VCaP (cell line): ENCODE data around the gene GOLGB1.
"Not testable (repeated sequence)": the region's sequence is repeated elsewhere in the genome, so short reads cannot be mapped to it uniquely, and the experiment has no call there.

Source experiments
- H3K27ac ChIP-seq: fragments of 450-650 bp; 2 replicates; pipeline ENCODE4 v1.5.1; 2017
- TF ChIP-seq, protein P1 (sequence below): fragments of 450-650 bp; conservative IDR thresholded peaks from 2 replicates; pipeline ENCODE4 v1.5.1; 2017; ENCODE audit warnings: mild to moderate bottlenecking, moderate library complexity

Gene GOLGB1

DNA sequence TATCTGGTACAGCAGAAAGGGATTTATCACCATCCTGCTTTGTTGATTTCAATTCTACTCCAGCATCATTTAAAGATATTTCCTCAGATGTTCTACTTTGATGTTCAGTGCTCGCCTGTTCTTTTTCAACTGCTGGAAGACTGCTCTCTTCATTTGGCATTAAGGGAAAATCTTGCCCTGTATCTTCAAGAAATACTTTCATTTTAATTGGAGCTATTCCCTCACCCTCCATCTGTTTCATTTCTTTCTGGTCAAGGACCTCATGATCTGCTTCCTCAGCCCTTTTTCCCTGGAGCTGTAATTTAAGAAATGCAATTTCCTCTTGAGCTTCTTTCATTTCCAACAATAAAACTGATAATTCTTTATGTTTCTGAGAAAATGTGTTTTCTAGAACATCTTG, 51.1 kb downstream of the GOLGB1 start:
- no peak overlapping the region for H3K27ac ChIP-seq
- TF ChIP-seq, protein P1, sequence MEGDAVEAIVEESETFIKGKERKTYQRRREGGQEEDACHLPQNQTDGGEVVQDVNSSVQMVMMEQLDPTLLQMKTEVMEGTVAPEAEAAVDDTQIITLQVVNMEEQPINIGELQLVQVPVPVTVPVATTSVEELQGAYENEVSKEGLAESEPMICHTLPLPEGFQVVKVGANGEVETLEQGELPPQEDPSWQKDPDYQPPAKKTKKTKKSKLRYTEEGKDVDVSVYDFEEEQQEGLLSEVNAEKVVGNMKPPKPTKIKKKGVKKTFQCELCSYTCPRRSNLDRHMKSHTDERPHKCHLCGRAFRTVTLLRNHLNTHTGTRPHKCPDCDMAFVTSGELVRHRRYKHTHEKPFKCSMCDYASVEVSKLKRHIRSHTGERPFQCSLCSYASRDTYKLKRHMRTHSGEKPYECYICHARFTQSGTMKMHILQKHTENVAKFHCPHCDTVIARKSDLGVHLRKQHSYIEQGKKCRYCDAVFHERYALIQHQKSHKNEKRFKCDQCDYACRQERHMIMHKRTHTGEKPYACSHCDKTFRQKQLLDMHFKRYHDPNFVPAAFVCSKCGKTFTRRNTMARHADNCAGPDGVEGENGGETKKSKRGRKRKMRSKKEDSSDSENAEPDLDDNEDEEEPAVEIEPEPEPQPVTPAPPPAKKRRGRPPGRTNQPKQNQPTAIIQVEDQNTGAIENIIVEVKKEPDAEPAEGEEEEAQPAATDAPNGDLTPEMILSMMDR, result no peak

DNA sequence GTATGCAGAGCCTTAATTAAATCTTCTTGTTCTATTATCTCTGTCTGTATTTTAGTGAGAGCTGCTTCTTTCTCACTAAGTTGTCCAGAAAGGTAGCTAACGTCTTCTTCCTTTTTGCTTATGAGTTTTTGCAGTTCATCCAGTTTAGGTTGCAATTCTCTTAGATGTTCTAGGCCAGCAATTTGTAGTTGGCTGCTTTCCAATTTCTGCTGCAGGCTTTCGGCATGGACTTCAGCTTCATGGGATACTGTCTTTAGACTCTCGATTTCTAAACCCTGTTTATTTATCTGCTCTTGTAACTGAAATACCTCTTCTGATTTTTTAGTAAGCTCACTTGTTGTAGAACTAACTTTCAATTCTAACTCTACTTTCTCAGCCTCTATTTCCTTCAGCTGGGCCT, 53.4 kb downstream of the GOLGB1 start:
- H3K27ac ChIP-seq, result no peak overlapping the region
- TF ChIP-seq, protein P1, result no peak

DNA sequence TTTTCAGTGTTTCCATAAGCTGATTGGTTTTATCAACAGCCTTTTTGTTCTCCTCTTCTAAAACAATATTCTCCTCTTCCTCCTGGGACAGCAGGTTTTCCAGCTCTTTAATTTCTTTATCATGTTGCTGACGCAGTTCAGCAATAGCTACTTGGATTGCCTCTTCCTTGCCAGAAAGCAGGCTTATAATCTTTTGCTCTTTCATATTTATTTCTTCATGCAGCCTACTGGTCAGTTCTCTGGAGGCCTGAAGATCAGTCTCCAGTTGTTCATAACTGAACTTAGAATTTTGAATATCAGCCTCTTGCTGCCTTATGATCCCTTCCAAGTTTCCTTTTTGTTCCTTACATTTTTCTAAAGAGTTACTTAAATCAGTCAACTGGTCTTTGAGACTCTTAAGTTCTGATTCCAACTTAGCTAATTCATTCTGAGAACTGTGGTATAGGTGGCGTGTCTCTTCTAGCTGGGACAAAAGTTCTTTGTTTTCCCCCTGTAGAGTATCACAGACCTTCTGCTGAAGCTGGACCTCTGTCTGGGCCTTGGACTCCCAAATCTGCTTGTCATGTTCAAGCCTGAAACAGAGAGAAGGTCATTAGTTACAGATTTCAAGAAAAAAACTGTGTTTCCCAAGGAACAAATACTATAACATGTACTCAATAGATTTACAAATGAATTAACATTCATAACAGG, 57.4 kb downstream of the GOLGB1 start:
- TF ChIP-seq, protein P1, result no peak
- H3K27ac ChIP-seq, result no peak overlapping the region

DNA sequence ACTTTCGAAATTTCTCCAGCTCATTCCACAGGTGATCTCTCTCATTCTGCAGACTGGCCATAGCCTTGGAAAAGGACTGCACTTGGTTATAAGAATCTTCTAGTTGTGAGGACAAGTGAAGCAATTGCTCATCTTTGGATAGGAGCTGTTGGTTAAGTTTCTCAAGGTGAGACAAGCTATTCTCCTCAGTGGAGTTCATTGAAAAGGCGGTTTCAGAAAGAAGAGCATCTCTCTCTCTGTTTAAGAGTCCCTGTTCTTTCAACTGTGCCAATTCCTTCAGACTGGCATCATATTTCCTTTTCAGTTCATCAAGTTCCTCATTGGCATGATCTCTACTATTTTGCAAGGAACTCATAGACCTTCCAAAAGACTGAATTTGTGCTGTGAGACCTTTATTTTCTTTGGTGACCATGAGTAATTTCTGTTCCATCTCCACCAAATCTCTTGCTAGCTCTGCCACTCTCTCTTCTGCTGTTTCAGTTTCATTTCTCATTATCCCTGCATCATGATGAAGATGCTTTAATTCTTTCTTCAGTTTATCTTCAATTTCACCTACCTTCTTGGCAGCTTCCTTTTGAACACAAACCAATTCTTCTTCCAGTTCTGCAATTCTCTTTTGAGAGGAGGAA, 58.6 kb downstream of the GOLGB1 start:
- H3K27ac ChIP-seq, result no peak overlapping the region
- TF ChIP-seq, protein P1, result no peak

DNA sequence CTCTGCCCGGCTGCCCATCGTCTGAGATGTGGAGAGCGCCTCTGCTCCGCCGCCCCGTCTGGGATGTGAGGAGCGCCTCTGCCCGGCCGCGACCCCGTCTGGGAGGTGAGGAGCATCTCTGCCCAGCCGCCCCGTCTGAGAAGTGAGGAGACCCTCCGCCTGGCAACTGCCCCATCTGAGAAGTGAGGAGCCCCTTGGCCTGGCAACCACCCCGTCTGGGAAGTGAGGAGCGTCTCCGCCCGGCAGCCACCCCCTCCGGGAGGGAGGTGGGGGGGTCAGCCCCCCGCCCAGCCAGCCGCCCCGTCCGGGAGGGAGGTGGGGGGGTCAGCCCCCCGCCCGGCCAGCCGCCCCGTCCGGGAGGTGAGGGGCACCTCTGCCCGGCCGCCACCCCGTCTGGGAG, 60.8 kb downstream of the GOLGB1 start:
- not testable (repeated sequence) for H3K27ac ChIP-seq

DNA sequence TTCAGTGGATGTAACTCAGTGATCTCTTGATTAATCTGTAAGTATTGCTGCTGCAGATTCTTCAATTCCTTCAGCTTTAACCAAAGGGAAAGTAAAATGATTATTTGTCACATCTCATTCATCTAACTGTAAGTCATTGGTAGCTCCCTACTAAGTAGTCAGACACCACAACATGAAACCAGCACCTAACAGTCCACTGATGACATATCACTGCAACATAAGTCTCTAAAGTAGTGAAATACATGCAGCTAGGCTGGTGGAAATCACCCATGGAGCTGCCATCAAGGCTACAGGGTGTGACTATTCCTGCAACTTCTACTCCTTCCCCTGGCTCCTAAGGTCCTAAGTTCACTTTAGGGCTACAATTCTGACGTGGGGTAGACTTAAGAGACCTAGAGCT, 67.7 kb downstream of the GOLGB1 start:
- H3K27ac ChIP-seq, result no peak overlapping the region
- TF ChIP-seq, protein P1, result no peak

DNA sequence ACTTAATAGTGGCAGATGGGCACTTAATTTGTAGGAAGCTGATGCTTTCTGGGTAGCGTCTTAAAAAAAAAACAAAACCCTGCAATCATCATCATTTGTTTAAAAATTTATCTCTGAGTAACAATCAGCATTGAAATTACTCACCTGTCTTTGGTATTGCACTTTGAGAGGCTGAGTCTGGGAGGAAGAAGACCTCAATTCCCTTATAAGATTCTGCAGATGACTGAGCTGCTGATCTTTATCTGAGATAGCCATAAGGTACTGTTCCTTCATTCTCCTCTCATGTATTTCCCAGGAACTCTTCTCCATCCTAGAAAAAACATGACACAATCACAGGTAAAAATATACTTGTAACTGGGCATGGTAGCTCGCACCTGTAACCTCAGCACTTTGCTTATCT, 72.4 kb downstream of the GOLGB1 start:
- no peak overlapping the region for H3K27ac ChIP-seq
- TF ChIP-seq, protein P1, result no peak

DNA sequence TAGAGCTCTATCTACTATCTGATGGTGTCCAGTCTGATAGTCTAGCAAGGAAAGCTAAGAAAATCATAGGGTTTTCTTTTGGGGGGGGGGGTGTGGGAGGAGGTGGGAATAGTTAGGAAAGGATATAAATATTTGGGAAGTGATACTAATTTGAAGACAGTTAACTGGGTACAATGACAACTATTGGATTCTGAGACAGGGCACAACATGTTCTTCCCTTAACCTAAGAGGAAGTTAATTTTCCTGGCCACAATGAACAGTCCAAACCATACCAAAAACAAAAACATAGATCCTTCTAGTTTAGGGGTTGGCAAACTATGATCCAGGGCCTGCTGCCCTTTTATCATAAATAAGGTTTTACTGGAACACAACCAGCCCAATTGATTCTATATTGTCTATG, 78.9 kb downstream of the GOLGB1 start:
- TF ChIP-seq, protein P1, result no peak
- no peak overlapping the region for H3K27ac ChIP-seq
